Activated effector memory CD4-positive, alpha-beta T cell treated with Interleukin-2 at 50 U/mL for 16 hours (primary cell): ENCODE data around the gene FNTB.

Experiments used
- DNase-seq: peaks from one replicate; pipeline ENCODE4 v3.0.0-alpha.2; 2020

FNTB gene

GRCh38 chr14:64986648-64987437, at the start of gene FNTB:
Gene FNTB (plus strand): TSS chr14:64986895. CDS start chr14:64986954, 59 bp downstream.
- peak; percentile 89 for DNase-seq

- no peak for DNase-seq
These were observed 49.4 kb upstream of the FNTB start for GRCh38 chr14:64937171-64937820.

GRCh38 chr14:64937821-64938193, 48.9 kb upstream of the FNTB start:
- DNase-seq = no peak

- DNase-seq = no peak
These were observed 47.5 kb upstream of the FNTB start for GRCh38 chr14:64938972-64939816.

- no peak for DNase-seq
These were observed 46.9 kb upstream of the FNTB start for GRCh38 chr14:64939817-64940190.

GRCh38 chr14:64940336-64940910, 46.3 kb upstream of the FNTB start:
- no peak for DNase-seq

GRCh38 chr14:64942531-64943111, 44.1 kb upstream of the FNTB start, which contains the start of gene GPX2:
Gene GPX2 (minus strand): TSS chr14:64942745. CDS start chr14:64942726, 19 bp downstream.
- DNase-seq = no peak

- DNase-seq = no peak
These were observed 43.1 kb upstream of the FNTB start for GRCh38 chr14:64943556-64943955.

- DNase-seq = no peak
These were observed 42.7 kb upstream of the FNTB start for GRCh38 chr14:64944041-64944440.

GRCh38 chr14:64944861-64945260, 41.8 kb upstream of the FNTB start:
- DNase-seq = no peak

GRCh38 chr14:64945431-64946178, 41.1 kb upstream of the FNTB start:
- DNase-seq = no peak

GRCh38 chr14:64946310-64947045, 40.2 kb upstream of the FNTB start:
- DNase-seq = no peak

- no peak for DNase-seq
These were observed 38.7 kb upstream of the FNTB start for GRCh38 chr14:64947710-64948611.

- no peak for DNase-seq
These were observed 38.0 kb upstream of the FNTB start for GRCh38 chr14:64948612-64949210.

GRCh38 chr14:64950889-64951288, 35.8 kb upstream of the FNTB start:
- no peak for DNase-seq

- DNase-seq = no peak
These were observed 35.4 kb upstream of the FNTB start for GRCh38 chr14:64951291-64951690.

- no peak for DNase-seq
These were observed 35.0 kb upstream of the FNTB start for GRCh38 chr14:64951724-64952123.

GRCh38 chr14:64952598-64953309, 33.9 kb upstream of the FNTB start:
- no peak for DNase-seq

GRCh38 chr14:64953310-64953654, 33.4 kb upstream of the FNTB start:
- DNase-seq = no peak
